OCI-LY7 (cell line): ENCODE data around the gene SLC25A33.

Source experiments
- CTCF ChIP-seq: fragments of 200-600 bp; sonication (generic); conservative IDR thresholded peaks from 2 replicates; pipeline ENCODE4 v1.5.1; 2014; ENCODE audit warnings: mild to moderate bottlenecking, antibody characterized with exemption, low read length, moderate library complexity, mixed read lengths
- EZH2phosphoT487 ChIP-seq: fragments of 200-600 bp; sonication (generic); IDR thresholded peaks from 2 replicates; pipeline ENCODE4 v1.6.1; 2018; ENCODE audit warnings: low read depth, borderline replicate concordance, mild to moderate bottlenecking, mixed run types, antibody characterized with exemption, low read length, moderate library complexity, mixed read lengths

GRCh38 chr1:9598316-9598700 lies 59.0 kb downstream of the SLC25A33 start:
- TF ChIP-seq EZH2phosphoT487 (no peak), CTCF (no peak)
